GM18507 (cell line): ENCODE data around the gene NHSL1.

Source experiments
- DNase-seq: peaks from one replicate; pipeline ENCODE4 v3.0.0; 2011; ENCODE audit warnings: low read depth; ENCODE audit not compliant: insufficient read length; ENCODE audit errors: extremely low spot score
- FAIRE-seq: peaks from 2 replicates; lab custom pipeline; 2011; peaks lifted over from hg19 to GRCh38; lab: Jason Lieb, UNC

NHSL1 gene

DNA sequence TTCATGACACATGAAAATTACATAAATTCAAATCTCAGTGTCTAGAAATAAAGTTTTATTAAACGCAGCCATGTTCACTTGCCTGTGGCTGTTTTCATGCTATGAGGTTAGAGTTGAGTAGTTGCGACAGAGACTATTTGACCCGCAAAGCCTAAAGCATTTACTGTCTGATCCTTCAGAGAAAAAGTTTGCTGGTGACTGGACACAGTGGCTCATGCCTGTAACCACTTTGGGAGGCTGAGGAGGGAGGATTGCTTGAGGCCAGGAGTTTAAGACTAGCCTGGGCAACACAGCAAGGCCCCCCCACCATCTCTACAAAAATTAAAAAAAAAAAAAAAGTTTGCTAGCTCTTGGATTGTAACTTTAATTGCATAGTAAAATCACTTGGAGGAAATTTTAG, 112.4 kb downstream of the NHSL1 start:
- DNase-seq (no peak), FAIRE-seq (no peak)

DNA sequence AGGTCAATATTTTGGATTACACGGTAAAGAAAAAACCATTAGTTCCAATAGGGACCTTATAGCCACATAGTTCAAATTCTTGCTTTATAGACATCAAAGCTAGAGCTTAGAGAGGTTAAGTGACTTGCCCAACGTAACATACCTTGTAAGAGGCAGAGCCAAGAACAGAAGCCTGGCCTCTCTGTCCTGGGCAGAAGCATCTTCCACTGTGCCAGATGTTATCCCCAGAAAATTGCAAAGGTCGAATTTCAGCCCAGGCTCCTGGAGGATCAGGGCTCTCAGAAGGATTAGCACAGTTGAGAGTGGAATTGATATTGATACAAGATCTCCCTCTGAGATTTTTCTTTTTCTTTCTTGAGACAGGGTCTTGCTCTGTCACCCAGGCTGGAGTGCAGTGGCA, 115.5 kb downstream of the NHSL1 start:
- DNase-seq (no peak), FAIRE-seq (no peak)

DNA sequence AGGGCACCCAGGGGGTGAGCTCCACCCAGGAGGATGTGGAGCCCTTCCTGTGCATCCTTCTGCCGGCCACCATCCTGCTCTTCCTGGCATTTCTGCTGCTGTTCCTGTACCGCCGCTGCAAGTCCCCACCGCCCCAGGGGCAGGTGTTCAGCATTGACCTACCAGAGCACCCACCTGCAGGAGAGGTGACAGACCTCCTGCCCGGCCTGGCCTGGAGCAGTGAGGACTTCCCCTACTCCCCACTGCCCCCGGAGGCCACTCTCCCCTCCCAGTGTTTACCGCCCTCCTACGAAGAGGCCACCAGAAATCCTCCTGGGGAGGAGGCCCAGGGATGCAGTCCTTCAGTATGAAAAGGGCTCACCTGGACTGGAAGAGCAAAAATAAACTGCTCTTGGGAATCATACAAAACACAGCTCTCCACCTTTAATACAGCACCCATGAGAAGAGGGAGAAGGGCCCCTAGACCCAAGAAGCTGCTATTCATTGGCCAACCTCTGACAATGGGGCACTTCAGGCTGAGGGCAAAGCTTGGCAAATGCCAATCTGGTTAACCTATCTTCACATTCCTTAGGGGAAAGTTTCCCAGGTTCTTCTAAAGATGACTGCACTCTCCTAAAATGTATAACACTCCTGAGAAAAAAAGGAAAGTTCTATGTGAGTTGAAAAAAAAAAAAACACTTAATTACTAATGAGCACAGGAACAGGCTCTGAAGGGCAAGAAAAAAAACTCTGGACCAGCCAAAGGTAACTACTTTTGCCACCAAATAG, 116.6 kb downstream of the NHSL1 start:
- DNase-seq = no peak
- no peak for FAIRE-seq

DNA sequence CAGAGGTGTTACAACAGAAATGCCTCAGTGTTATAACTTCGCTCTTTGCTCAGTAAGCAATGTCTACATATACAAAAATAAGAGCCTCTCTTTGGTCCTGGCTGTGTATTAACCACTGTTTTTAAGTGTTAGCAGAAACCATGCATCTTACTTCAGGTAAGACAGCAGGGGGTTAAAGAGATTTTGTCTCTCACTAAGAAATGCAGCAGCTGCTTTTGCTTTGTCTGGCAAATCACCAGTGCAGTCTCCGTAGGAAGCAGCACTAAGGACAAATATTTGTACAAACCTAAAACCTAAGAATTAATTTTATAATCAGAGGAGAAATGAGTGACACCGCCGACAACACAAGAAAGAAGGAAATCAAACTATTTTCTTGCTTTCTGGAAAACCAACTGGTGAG, 120.8 kb downstream of the NHSL1 start:
- FAIRE-seq = no peak
- no peak for DNase-seq

DNA sequence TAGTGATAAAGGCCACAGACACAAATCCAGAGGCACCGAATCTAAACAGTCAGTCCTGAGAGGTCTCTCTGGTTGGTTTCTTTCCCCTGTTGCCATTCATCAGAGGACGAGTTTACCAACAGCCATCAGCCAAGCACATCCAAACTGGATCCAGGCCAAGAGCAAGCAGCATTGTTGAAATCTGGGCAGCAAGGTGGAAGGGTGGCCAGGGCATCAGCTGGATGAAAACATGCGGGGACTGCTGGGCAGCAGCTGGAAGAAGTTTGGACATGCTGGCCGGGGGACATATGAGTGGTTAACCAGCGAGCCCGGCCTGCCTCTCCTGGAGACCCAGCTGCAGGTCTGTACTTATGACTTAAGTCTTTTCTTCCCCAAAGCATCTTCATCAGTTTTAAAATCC, 121.5 kb downstream of the NHSL1 start, which contains the start of gene SMIM28:
TSS of gene SMIM28 (plus strand) at position 62 of the 400 bp plus-strand sequence. CDS start at position 230, 168 bp downstream.
- FAIRE-seq = no peak

DNA sequence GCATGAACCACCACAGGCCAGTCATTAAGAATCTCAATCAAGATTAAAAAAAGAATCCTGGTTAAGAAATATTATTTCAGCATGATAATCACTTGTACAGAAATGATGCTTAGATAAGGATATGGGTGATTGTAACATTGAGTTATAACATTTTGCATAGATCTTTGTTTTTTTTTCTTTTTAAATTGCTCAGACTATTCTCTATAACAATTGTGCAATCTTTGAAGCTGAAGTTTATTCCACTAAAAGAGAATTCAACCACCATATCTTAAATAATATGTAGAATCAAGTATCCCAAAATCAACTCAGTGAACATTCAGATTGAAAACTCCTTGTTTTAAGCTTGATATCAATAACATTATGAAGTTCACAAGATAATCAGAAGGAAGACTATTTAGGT, 122.3 kb downstream of the NHSL1 start:
- FAIRE-seq = no peak
- no peak for DNase-seq

More for the DNA sequence above, 121.5 kb downstream of the NHSL1 start, which contains the start of gene SMIM28:
- no peak for DNase-seq

DNA sequence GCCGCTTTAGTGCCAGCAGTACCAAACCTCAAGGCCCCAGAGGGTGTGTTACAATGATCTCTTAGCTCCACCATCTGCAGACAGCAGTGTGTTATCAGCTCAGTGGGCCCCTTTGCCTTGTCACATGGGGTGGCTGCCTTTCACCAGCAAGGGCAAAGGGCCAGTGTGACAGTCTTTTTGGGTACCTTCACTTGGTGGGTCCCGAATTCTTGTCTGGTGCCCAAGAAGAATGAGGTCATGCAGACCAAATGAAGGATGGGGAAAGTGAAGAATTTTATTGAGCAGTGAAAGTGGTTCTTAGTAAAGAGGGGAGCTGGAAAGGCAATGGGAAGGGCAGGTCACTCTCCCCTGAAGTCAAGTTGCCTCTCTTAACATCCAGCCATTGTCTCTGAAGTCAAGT, 124.5 kb downstream of the NHSL1 start:
- DNase-seq (no peak), FAIRE-seq (no peak)

DNA sequence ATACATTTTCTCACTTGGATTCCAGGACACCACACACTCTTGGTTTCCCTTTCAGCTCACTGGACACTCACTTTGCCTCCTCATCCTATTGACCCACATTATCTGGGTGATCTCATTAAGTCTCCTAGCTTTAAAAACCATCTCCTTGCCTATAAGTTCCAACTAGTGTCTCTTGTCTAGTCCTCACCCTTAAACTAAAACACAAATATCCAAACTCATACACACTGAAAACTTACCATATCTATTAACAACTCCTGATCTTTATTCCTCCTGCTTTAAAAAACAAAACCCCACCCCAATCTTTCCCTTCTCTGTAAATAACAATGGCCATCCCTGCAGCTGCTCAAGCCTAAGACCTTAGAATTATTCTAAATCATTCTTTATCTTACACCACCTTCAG, 125.1 kb downstream of the NHSL1 start:
- no peak for FAIRE-seq
- DNase-seq = no peak

DNA sequence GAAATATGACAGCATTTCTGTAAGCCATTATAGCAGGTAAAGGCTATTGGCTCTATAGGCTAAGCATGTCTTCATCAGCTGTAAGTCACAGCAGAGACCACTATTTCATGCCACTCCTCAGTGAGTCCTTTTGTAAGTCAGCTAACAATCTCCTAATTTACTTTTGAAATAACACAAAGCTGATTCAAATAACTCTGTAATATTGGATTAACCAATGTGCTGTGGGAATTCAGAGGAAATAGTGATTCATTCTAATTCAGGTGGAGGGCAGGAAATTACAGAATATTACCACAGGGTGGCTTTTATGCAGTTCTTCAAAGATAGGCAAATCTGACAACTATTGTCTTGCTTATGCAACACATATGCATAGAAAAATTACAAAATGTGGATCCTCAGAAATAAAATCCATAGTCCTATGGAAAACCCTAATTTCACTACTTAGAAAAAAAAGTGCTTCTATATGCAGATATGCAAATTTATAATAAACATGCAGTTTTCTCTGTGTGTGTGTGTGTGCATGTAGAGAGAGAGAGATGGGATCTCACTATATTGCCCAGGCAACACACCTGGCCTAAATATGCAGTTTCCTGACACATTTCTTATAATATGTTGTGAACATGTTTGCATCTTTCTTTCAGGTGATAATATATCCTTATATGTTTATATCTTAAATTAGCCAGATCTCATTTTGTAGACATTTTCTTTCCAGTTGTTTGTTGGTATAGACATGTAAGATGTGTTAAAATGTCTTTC, 126.4 kb downstream of the NHSL1 start:
- FAIRE-seq (no peak), DNase-seq (no peak)
